HG02798 (cell line): ENCODE data around the gene MTSS2.

Experiments
- ATAC-seq: cut with Tn5 transposase; IDR thresholded peaks from one replicate; pipeline ENCODE4 v1.9.1; 2021; ENCODE audit warnings: mild to moderate bottlenecking; ENCODE audit not compliant: unreplicated experiment, poor library complexity

Gene MTSS2

GRCh38 chr16:70701036-70701435, 15.2 kb upstream of the MTSS2 start:
- ATAC-seq = no peak

GRCh38 chr16:70700101-70701020, 14.5 kb upstream of the MTSS2 start:
- no peak for ATAC-seq

GRCh38 chr16:70699696-70700095, 13.8 kb upstream of the MTSS2 start:
- no peak for ATAC-seq

- ATAC-seq = no peak
These were observed 13.0 kb upstream of the MTSS2 start for GRCh38 chr16:70698901-70699300.

- no peak for ATAC-seq
These were observed 11.8 kb upstream of the MTSS2 start for GRCh38 chr16:70697594-70698170.

GRCh38 chr16:70696952-70697593, 11.2 kb upstream of the MTSS2 start:
- ATAC-seq = no peak

- no peak for ATAC-seq
These were observed 10.5 kb upstream of the MTSS2 start for GRCh38 chr16:70696355-70696754.

GRCh38 chr16:70695331-70696070, 9.6 kb upstream of the MTSS2 start:
- ATAC-seq = no peak

GRCh38 chr16:70694868-70695218, 9.0 kb upstream of the MTSS2 start:
- no peak for ATAC-seq

GRCh38 chr16:70694088-70694867, 8.4 kb upstream of the MTSS2 start:
- ATAC-seq = no peak

GRCh38 chr16:70692873-70693671, 7.2 kb upstream of the MTSS2 start:
- no peak for ATAC-seq

GRCh38 chr16:70692130-70692872, 6.4 kb upstream of the MTSS2 start:
- ATAC-seq = no peak

- ATAC-seq = no peak
These were observed 5.6 kb upstream of the MTSS2 start for GRCh38 chr16:70691223-70692129.

- no peak for ATAC-seq
These were observed 4.4 kb upstream of the MTSS2 start for GRCh38 chr16:70689970-70690891.

GRCh38 chr16:70689035-70689969, 3.4 kb upstream of the MTSS2 start:
- no peak for ATAC-seq
